Measurements from ENCODE around the gene NCOA1.
"Not testable (repeated sequence)": the region's sequence is repeated elsewhere in the genome, so short reads cannot be mapped to it uniquely, and the experiment has no call there.

The NCOA1 gene

GRCh38 chr2:24672589-24672988 is 181.5 kb downstream of the NCOA1 start:
- H3K4me3 ChIP-seq (replicated peaks; ENCODE audit: low read depth, low read length): no peak overlapping the region
- no peak for TF ChIP-seq CTCF (IDR thresholded peaks at IDR 0.05; ENCODE audit: low read length, missing control alignments)
- DNase-seq (ENCODE audit: low read depth): no peak

DNA sequence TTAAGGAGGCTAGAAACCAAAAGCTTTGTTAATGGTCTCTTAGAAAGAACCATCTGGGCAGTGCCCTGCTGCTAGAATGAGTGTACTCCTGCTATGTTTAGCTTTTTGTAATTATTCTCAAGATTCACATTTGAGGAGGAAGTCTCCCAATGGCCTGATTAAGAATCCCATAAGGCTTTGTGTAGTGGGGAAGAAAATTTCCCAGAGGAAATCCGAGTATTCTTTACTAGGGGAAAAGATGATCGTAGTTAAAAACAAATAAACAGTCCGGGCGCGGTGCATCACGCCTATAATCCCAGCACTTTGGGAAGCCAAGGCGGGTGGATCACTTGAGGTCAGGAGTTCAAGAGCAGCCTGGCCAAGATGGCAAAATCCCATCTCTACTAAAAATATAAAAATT is 184.3 kb downstream of the NCOA1 start:
- TF ChIP-seq CTCF (IDR thresholded peaks at IDR 0.05; ENCODE audit: low read length, missing control alignments): no peak
- no peak overlapping the region for H3K4me3 ChIP-seq (replicated peaks; ENCODE audit: low read depth, low read length)
- DNase-seq (ENCODE audit: low read depth): no peak

DNA sequence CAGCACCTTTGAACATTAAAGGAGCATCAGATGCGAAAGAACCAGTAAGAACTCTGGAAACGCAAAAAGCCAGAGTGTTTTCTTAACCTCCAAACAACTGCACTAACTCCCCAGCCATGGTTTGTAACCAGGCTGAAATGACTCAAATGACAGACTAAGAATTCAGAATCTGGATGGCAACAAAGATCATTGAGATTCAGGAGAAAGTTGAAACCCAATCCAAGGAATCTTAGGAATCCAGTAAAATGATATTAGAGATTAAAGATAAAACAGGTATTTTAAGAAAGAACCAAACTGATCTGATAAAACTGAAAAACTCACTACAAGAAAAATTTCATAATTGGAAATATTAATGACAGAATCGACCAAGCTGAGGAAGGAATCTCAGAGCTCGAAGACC is 185.4 kb downstream of the NCOA1 start:
- DNase-seq (ENCODE audit: low read depth): no peak
- H3K4me3 ChIP-seq (replicated peaks; ENCODE audit: low read depth, low read length): no peak overlapping the region
- TF ChIP-seq CTCF (IDR thresholded peaks at IDR 0.05; ENCODE audit: low read length, missing control alignments): no peak

- not testable (repeated sequence) for DNase-seq (ENCODE audit: low read depth); H3K4me3 ChIP-seq (replicated peaks; ENCODE audit: low read depth, low read length)
Measured at GRCh38 chr2:24678066-24678465, 187.0 kb downstream of the NCOA1 start.

DNA sequence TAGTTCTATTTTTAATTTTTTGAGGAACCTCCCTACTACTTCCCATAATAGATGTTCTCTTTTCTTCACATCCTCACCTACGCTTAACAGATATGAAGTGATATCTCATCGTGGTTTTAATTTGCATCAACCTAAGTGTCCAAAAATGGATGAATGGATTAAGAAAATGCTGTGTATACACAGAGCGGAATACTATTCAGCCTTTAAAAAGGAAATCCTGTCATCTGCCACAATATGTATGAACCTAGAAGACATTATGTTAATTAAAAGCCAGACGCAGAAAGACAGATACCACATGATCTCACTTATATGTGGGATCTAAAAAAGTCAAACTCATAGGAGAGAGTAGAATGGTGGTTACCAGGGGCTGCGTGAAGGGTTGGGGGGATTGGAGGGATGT is 189.1 kb downstream of the NCOA1 start:
- DNase-seq (ENCODE audit: low read depth): no peak
- no peak overlapping the region for H3K4me3 ChIP-seq (replicated peaks; ENCODE audit: low read depth, low read length)
- TF ChIP-seq CTCF (IDR thresholded peaks at IDR 0.05; ENCODE audit: low read length, missing control alignments): no peak

DNA sequence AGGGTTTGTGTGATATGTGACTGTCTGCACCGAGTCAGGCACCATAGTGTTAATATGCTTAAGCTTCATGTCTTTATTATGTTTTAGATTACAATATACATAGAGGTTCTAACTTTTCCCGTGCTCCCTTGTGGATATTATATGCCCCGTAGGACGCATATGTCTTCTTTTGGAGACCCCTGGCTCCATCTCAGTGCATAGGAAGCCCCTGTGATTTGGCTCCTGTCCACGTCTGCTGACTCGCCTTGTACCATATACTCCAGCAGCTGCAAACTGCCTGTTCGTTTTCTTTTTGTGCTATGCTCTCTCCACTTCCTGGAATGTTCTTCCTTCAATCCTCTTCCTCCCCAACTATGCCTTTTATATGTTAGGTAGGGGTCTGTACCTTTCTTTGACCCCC is 191.2 kb downstream of the NCOA1 start:
- no peak for TF ChIP-seq CTCF (IDR thresholded peaks at IDR 0.05; ENCODE audit: low read length, missing control alignments)
- H3K4me3 ChIP-seq (replicated peaks; ENCODE audit: low read depth, low read length): no peak overlapping the region
- DNase-seq (ENCODE audit: low read depth): no peak

- no peak for TF ChIP-seq CTCF (IDR thresholded peaks at IDR 0.05; ENCODE audit: low read length, missing control alignments)
- DNase-seq (ENCODE audit: low read depth): no peak
- no peak overlapping the region for H3K4me3 ChIP-seq (replicated peaks; ENCODE audit: low read depth, low read length)
Measured at GRCh38 chr2:24683408-24683807, 192.4 kb downstream of the NCOA1 start.

DNA sequence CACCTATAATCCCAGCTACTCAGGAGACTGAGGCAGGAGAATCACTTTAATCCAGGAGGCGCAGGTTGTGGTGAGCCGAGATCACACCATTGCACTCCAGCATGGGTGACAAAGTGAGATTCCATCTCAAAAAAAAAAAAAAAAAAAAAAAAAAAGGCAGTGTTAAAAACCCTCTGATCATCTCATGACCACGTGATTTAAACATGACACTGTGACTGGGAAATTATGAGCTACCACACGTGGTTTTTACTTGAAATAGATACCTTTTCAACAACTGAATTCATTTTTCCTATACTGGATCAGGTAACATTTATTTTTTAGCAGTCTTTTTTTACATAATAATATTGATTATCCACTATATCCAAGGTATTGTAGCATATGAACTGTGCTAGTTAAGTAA is 199.5 kb downstream of the NCOA1 start:
- DNase-seq (ENCODE audit: low read depth): no peak
- H3K4me3 ChIP-seq (replicated peaks; ENCODE audit: low read depth, low read length): no peak overlapping the region
- no peak for TF ChIP-seq CTCF (IDR thresholded peaks at IDR 0.05; ENCODE audit: low read length, missing control alignments)
